HG03095 (cell line): ENCODE results near the gene TIMM29.
"Not testable (repeated sequence)": the region's sequence is repeated elsewhere in the genome, so short reads cannot be mapped to it uniquely, and the experiment has no call there.

Experiments
- ATAC-seq: cut with Tn5 transposase; IDR thresholded peaks from one replicate; pipeline ENCODE4 v1.9.1; 2021; ENCODE audit warnings: moderate library complexity; ENCODE audit not compliant: unreplicated experiment

Gene TIMM29

DNA sequence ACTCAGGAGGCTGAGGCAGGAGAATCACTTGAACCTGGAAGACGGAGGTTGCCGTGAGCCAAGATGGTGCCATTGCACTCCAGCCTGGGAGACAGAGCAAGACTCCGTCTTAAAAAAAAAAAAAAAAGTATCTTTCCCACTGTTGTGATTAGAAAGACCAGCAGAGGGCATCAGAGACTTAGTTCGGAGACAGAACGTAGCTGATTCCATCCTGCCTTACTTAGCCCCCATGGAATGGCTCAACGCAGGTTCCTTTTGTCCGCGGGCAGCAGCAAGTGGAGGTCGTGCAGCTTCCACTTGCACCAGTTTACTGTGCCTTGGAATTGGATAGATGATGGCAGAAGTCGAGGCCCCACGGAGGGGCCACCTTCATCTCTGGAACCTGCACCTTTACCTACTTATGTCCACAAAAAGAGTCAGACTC, 8.1 kb downstream of the TIMM29 start:
- ATAC-seq = no peak

DNA sequence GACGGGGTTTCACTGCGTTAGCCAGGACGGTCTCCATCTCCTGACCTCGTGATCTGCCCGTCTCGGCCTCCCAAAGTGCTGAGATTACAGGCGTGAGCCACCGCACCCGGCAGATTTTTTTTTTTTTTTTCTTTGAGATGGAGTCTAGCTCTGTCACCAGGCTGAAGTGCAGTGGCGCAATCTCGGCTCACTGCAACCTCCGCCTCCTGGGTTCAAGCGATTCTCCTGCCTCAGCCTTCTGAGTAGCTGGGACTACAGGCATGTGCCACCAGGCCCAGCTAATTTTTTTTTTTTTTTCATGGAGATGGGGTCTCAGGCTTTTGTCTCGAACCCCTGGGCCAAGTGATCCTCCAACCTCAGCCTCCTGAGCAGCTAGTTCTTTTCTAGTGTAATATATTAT, 13.0 kb downstream of the TIMM29 start:
- ATAC-seq = not testable (repeated sequence)

- not testable (repeated sequence) for ATAC-seq
Observed at GRCh38 chr19:10943412-10943811, 14.8 kb downstream of the TIMM29 start.

DNA sequence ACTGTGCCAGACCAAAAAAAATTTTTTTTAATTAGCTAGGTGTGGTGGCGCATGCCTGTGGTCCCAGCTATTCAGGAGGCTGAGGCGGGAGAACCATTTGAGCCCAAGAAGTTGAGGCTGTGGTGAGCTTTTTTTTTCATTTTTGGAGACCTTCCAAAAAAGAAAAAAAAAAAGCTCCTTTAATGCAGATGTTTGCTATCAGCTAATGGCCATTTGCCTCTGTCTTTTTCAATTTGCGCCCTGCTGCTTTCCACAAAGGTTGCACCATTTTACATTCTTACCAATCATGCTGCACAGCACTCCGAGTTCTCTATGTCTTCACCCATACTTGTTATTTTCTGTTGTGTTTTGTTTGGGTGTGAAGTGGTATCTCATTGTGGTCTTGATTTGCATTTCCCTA, 16.7 kb downstream of the TIMM29 start:
- ATAC-seq = no peak

- no peak for ATAC-seq
Observed at GRCh38 chr19:10946958-10947657, 18.5 kb downstream of the TIMM29 start.

- no peak for ATAC-seq
Observed at GRCh38 chr19:10952809-10953208, 24.2 kb downstream of the TIMM29 start.

- not testable (repeated sequence) for ATAC-seq
Observed at GRCh38 chr19:10959277-10959968, 30.8 kb downstream of the TIMM29 start.

- peak; percentile 56 for ATAC-seq
Observed at GRCh38 chr19:10960314-10961072, 31.9 kb downstream of the TIMM29 start, which contains the start of gene SMARCA4. SMARCA4 (plus strand) TSS chr19:10961030; CDS start chr19:10984152, 23,122 bp downstream.

DNA sequence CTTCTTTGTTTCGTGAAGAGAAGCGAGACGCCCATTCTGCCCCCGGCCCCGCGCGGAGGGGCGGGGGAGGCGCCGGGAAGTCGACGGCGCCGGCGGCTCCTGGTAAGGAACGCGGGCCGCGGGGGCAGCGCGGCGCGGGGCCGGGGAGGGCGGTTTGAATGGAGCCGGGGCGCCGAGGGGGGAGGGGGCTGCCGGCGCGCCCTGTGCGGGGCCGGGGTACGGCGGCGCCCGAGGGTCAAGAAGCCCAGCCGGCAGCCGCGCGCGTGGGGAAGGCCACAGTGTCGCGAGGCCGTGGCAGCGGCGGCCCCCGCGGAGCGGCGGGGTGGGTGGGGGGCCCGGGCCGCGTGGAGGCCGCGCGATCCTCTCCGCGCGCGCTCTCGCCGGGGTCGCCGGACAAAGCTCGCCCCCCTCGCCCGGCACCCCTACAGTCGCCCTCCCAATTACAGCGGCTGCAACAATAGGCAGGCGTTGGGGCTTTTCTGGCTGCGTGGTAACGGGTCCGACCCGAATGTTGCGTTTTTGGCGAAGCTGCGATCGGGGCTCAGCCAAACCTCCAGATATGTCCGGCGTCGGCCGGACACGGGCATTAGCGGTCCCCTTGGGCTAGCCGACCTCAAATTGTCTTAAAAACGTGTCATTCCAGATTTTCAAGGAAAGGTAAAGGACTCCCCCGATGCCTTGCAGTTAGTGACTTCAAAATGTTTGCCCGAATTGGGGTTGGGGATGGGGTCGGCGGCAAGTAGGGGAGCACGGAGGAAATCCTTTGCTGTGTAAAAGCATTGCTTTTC, 32.7 kb downstream of the TIMM29 start:
- ATAC-seq = peak; percentile 34

DNA sequence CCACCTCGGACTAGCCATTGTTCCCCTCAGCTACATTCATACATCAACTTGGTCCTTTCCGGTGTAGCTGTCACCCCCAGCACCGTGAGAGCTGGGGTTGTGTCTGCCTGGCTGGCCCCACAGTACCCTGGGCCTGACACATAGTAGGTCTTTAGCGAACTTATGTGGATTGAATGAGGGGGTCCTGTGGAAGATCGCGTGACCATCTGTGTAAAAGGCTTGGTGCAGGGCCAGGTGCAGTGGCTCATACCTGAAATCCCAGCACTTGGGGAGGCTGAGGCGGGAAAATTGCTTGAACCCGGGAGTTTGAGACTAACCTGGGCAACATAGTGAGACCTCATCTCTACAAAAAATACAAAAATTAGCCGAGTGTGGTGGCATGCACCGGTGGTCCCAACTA, 34.3 kb downstream of the TIMM29 start:
- no peak for ATAC-seq

DNA sequence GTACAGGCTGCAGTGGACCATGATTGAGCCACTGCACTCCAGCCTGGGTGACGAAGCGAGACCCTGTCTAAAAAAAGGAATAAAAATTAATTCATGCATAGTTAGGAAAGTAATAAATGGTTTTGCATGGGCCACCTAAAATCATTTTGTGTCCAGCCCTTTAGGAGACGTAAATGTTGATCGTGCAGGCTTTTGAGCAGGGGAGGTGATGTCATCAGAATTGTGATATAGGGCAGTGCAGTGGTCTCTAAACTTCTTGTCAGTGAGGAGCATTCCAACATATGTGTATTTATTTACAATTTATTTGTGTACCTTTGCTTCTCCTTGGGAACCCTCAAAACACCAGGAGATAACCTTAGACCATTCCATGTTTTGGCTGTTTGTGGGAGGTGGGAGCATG, 35.3 kb downstream of the TIMM29 start:
- no peak for ATAC-seq

GRCh38 chr19:10964903-10965302, 36.3 kb downstream of the TIMM29 start:
- no peak for ATAC-seq

DNA sequence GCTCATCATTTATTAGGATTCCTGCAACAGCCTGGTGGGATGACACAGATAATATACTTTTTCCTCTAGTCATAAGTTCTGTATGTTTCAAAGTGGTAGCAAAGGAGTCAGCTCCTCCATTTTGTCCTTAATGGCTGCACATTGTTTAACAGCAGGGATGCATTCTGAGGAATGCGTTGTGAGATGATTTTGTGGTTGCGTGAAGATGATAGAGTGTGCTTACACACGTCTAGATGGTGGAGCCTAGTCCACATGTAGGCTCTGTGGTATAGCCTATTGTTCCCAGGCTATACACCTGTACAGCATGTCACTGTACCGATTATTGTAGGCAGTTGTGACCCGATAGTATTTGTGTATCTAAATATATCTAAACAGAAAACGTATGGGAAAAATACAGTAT, 36.8 kb downstream of the TIMM29 start:
- no peak for ATAC-seq

DNA sequence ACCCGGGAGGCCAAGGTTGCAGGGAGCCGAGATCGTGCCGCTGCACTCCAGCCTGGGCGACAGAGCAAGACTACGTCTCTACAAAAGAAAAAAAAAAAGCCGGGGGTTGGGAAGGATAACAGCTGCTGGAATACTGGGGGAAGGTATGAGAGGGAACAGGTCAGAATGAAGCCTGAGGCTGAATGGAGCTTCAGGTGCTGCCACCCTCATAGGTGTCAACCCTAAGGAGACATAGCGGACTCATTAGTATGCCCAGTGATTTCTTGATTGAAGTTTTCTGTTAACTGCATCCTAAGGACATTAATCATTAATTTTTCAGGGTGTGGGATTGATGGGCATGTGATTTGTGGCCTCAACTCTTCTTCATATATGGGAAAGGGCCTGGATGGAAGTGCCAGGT, 38.2 kb downstream of the TIMM29 start:
- no peak for ATAC-seq

- no peak for ATAC-seq
Observed at GRCh38 chr19:10968527-10969135, 40.0 kb downstream of the TIMM29 start.

GRCh38 chr19:10971107-10971726, 42.6 kb downstream of the TIMM29 start:
- no peak for ATAC-seq

GRCh38 chr19:10975374-10976130, 46.9 kb downstream of the TIMM29 start:
- no peak for ATAC-seq

GRCh38 chr19:10976131-10976892, 47.7 kb downstream of the TIMM29 start:
- ATAC-seq = no peak

DNA sequence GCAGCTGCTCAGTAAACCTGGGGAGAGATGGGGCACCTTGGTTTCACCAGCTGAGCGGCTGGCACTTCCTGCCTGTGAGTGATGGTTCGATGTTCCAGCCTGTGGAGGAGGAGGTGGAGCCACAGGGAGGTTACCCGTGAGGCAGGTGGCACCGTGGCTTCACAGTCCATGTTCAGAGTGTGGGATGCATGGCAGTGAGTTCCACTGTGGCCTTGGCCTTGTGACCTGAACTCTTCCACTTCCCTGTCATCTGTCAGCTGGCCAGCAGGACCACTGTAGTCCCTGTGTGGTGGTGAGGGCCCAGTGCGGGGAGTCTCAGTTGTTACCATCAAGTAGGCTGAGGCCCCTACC, 49.1 kb downstream of the TIMM29 start:
- no peak for ATAC-seq
